ENCODE results near the gene ADGRF1.

The ADGRF1 gene

GRCh38 chr6:46967826-46968349 lies 74.2 kb downstream of the ADGRF1 start:
- no peaks in the 10 kb centered on the region for H3K27me3 ChIP-seq (ENCODE audit: control insufficient read depth, insufficient read depth, low read length)
- H3K27ac ChIP-seq (ENCODE audit: low read length) = no peak overlapping the region
- no peaks in the 10 kb centered on the region for H3K9me3 ChIP-seq (ENCODE audit: control insufficient read depth, low read depth, low read length)
- H3K4me1 ChIP-seq (ENCODE audit: control insufficient read depth, low read depth, low read length) = peaks cover 5% of the 10 kb centered on the region
- H3K4me3 ChIP-seq (ENCODE audit: low read length) = no peak overlapping the region
- no peaks in the 10 kb centered on the region for H3K36me3 ChIP-seq (ENCODE audit: control insufficient read depth, low read depth, low read length)
- no peak overlapping the region for H3K9ac ChIP-seq (ENCODE audit: low read length)

- no peaks in the 10 kb centered on the region for H3K9me3 ChIP-seq (ENCODE audit: control insufficient read depth, low read depth, low read length)
- H3K27ac ChIP-seq (ENCODE audit: low read length) = no peak overlapping the region
- H3K9ac ChIP-seq (ENCODE audit: low read length) = no peak overlapping the region
- H3K36me3 ChIP-seq (ENCODE audit: control insufficient read depth, low read depth, low read length) = no peaks in the 10 kb centered on the region
- no peak overlapping the region for H3K4me3 ChIP-seq (ENCODE audit: low read length)
- H3K27me3 ChIP-seq (ENCODE audit: control insufficient read depth, insufficient read depth, low read length) = no peaks in the 10 kb centered on the region
- H3K4me1 ChIP-seq (ENCODE audit: control insufficient read depth, low read depth, low read length) = peaks cover 10% of the 10 kb centered on the region
Observed at GRCh38 chr6:46964716-46965519, 77.2 kb downstream of the ADGRF1 start.

GRCh38 chr6:46963626-46964025 lies 78.5 kb downstream of the ADGRF1 start:
- no peak overlapping the region for H3K4me3 ChIP-seq (ENCODE audit: low read length)

GRCh38 chr6:46963039-46963438 lies 79.1 kb downstream of the ADGRF1 start:
- Histone ChIP-seq H3K4me1 (ENCODE audit: control insufficient read depth, low read depth, low read length) (peaks cover 10% of the 10 kb centered on the region), H3K9me3 (ENCODE audit: control insufficient read depth, low read depth, low read length) (no peaks in the 10 kb centered on the region), H3K4me3 (ENCODE audit: low read length) (no peak overlapping the region), H3K36me3 (ENCODE audit: control insufficient read depth, low read depth, low read length) (no peaks in the 10 kb centered on the region), H3K9ac (ENCODE audit: low read length) (no peak overlapping the region), H3K27ac (ENCODE audit: low read length) (no peak overlapping the region), H3K27me3 (ENCODE audit: control insufficient read depth, insufficient read depth, low read length) (no peaks in the 10 kb centered on the region)

More at GRCh38 chr6:46963626-46964025, 78.5 kb downstream of the ADGRF1 start:
- Histone ChIP-seq H3K9me3 (ENCODE audit: control insufficient read depth, low read depth, low read length) (no peaks in the 10 kb centered on the region), H3K36me3 (ENCODE audit: control insufficient read depth, low read depth, low read length) (no peaks in the 10 kb centered on the region), H3K27ac (ENCODE audit: low read length) (no peak overlapping the region), H3K27me3 (ENCODE audit: control insufficient read depth, insufficient read depth, low read length) (no peaks in the 10 kb centered on the region), H3K4me1 (ENCODE audit: control insufficient read depth, low read depth, low read length) (peaks cover 10% of the 10 kb centered on the region), H3K9ac (ENCODE audit: low read length) (no peak overlapping the region)

GRCh38 chr6:46961711-46962110 lies 80.4 kb downstream of the ADGRF1 start:
- H3K9me3 ChIP-seq (ENCODE audit: control insufficient read depth, low read depth, low read length) = no peaks in the 10 kb centered on the region
- no peak overlapping the region for H3K27ac ChIP-seq (ENCODE audit: low read length)
- peaks cover 11% of the 10 kb centered on the region for H3K4me1 ChIP-seq (ENCODE audit: control insufficient read depth, low read depth, low read length)
- no peak overlapping the region for H3K4me3 ChIP-seq (ENCODE audit: low read length)
- H3K27me3 ChIP-seq (ENCODE audit: control insufficient read depth, insufficient read depth, low read length) = no peaks in the 10 kb centered on the region
- H3K9ac ChIP-seq (ENCODE audit: low read length) = no peak overlapping the region
- H3K36me3 ChIP-seq (ENCODE audit: control insufficient read depth, low read depth, low read length) = no peaks in the 10 kb centered on the region

- H3K27ac ChIP-seq (ENCODE audit: low read length) = no peak overlapping the region
- H3K4me3 ChIP-seq (ENCODE audit: low read length) = no peak overlapping the region
- no peak overlapping the region for H3K9ac ChIP-seq (ENCODE audit: low read length)
- H3K36me3 ChIP-seq (ENCODE audit: control insufficient read depth, low read depth, low read length) = no peaks in the 10 kb centered on the region
- no peaks in the 10 kb centered on the region for H3K9me3 ChIP-seq (ENCODE audit: control insufficient read depth, low read depth, low read length)
- no peaks in the 10 kb centered on the region for H3K27me3 ChIP-seq (ENCODE audit: control insufficient read depth, insufficient read depth, low read length)
- peaks cover 13% of the 10 kb centered on the region for H3K4me1 ChIP-seq (ENCODE audit: control insufficient read depth, low read depth, low read length)
Observed at GRCh38 chr6:46961232-46961631, 80.9 kb downstream of the ADGRF1 start.

- no peak overlapping the region for H3K27ac ChIP-seq (ENCODE audit: low read length)
- H3K4me1 ChIP-seq (ENCODE audit: control insufficient read depth, low read depth, low read length) = peaks cover 13% of the 10 kb centered on the region
- no peaks in the 10 kb centered on the region for H3K9me3 ChIP-seq (ENCODE audit: control insufficient read depth, low read depth, low read length)
- no peaks in the 10 kb centered on the region for H3K27me3 ChIP-seq (ENCODE audit: control insufficient read depth, insufficient read depth, low read length)
- H3K36me3 ChIP-seq (ENCODE audit: control insufficient read depth, low read depth, low read length) = no peaks in the 10 kb centered on the region
- no peak overlapping the region for H3K4me3 ChIP-seq (ENCODE audit: low read length)
- H3K9ac ChIP-seq (ENCODE audit: low read length) = no peak overlapping the region
Observed at GRCh38 chr6:46959419-46959818, 82.7 kb downstream of the ADGRF1 start.

- no peak overlapping the region for H3K4me3 ChIP-seq (ENCODE audit: low read length)
- H3K9me3 ChIP-seq (ENCODE audit: control insufficient read depth, low read depth, low read length) = no peaks in the 10 kb centered on the region
Observed at GRCh38 chr6:46956409-46956808, 85.7 kb downstream of the ADGRF1 start.

GRCh38 chr6:46954837-46955451 lies 87.2 kb downstream of the ADGRF1 start:
- H3K27ac ChIP-seq (ENCODE audit: low read length) = no peak overlapping the region
- H3K4me3 ChIP-seq (ENCODE audit: low read length) = no peak overlapping the region
- no peaks in the 10 kb centered on the region for H3K36me3 ChIP-seq (ENCODE audit: control insufficient read depth, low read depth, low read length)
- H3K9ac ChIP-seq (ENCODE audit: low read length) = no peak overlapping the region
- H3K9me3 ChIP-seq (ENCODE audit: control insufficient read depth, low read depth, low read length) = no peaks in the 10 kb centered on the region
- H3K4me1 ChIP-seq (ENCODE audit: control insufficient read depth, low read depth, low read length) = peaks cover 3% of the 10 kb centered on the region
- H3K27me3 ChIP-seq (ENCODE audit: control insufficient read depth, insufficient read depth, low read length) = no peaks in the 10 kb centered on the region

More at GRCh38 chr6:46956409-46956808, 85.7 kb downstream of the ADGRF1 start:
- H3K4me1 ChIP-seq (ENCODE audit: control insufficient read depth, low read depth, low read length) = peaks cover 3% of the 10 kb centered on the region
- no peak overlapping the region for H3K9ac ChIP-seq (ENCODE audit: low read length)
- H3K27ac ChIP-seq (ENCODE audit: low read length) = no peak overlapping the region
- no peaks in the 10 kb centered on the region for H3K36me3 ChIP-seq (ENCODE audit: control insufficient read depth, low read depth, low read length)
- H3K27me3 ChIP-seq (ENCODE audit: control insufficient read depth, insufficient read depth, low read length) = no peaks in the 10 kb centered on the region

GRCh38 chr6:46953921-46954320 lies 88.2 kb downstream of the ADGRF1 start:
- Histone ChIP-seq H3K27me3 (ENCODE audit: control insufficient read depth, insufficient read depth, low read length) (no peaks in the 10 kb centered on the region), H3K27ac (ENCODE audit: low read length) (no peak overlapping the region), H3K4me3 (ENCODE audit: low read length) (no peak overlapping the region), H3K9me3 (ENCODE audit: control insufficient read depth, low read depth, low read length) (no peaks in the 10 kb centered on the region), H3K4me1 (ENCODE audit: control insufficient read depth, low read depth, low read length) (peaks cover 3% of the 10 kb centered on the region), H3K9ac (ENCODE audit: low read length) (no peak overlapping the region), H3K36me3 (ENCODE audit: control insufficient read depth, low read depth, low read length) (no peaks in the 10 kb centered on the region)

GRCh38 chr6:46949632-46950280 lies 92.4 kb downstream of the ADGRF1 start:
- H3K4me1 ChIP-seq (ENCODE audit: control insufficient read depth, low read depth, low read length) = no peaks in the 10 kb centered on the region
- no peak overlapping the region for H3K4me3 ChIP-seq (ENCODE audit: low read length)
- H3K27ac ChIP-seq (ENCODE audit: low read length) = no peak overlapping the region
- no peaks in the 10 kb centered on the region for H3K27me3 ChIP-seq (ENCODE audit: control insufficient read depth, insufficient read depth, low read length)
- no peaks in the 10 kb centered on the region for H3K36me3 ChIP-seq (ENCODE audit: control insufficient read depth, low read depth, low read length)
- no peak overlapping the region for H3K9ac ChIP-seq (ENCODE audit: low read length)
- H3K9me3 ChIP-seq (ENCODE audit: control insufficient read depth, low read depth, low read length) = no peaks in the 10 kb centered on the region
